KMS-11 (cell line): ENCODE data around the gene PACS1.

Experiments
- H2AFZ ChIP-seq: fragments of 200-600 bp; sonication (generic); 2 replicates; pipeline ENCODE4 v1.6.1; 2016; ENCODE audit warnings: antibody characterized with exemption, mixed run types, low read depth
- H3K27ac ChIP-seq: fragments of 200-600 bp; sonication (generic); 2 replicates; pipeline ENCODE4 v1.6.1; 2016; ENCODE audit warnings: mild to moderate bottlenecking, mixed run types
- H3K27me3 ChIP-seq: fragments of 200-600 bp; sonication (generic); 2 replicates; pipeline ENCODE4 v1.6.1; 2017; ENCODE audit warnings: mild to moderate bottlenecking, low read depth, mixed run types, moderate library complexity; ENCODE audit not compliant: insufficient read depth
- H3K36me3 ChIP-seq: fragments of 200-600 bp; sonication (generic); 2 replicates; pipeline ENCODE4 v1.6.1; 2017; ENCODE audit warnings: mild to moderate bottlenecking, mixed run types; ENCODE audit not compliant: insufficient read depth
- H3K4me1 ChIP-seq: fragments of 200-600 bp; sonication (generic); 2 replicates; pipeline ENCODE4 v1.6.1; 2016; ENCODE audit warnings: mild to moderate bottlenecking, low read depth, mixed run types; ENCODE audit not compliant: poor library complexity, severe bottlenecking
- H3K4me2 ChIP-seq: fragments of 200-600 bp; sonication (generic); 2 replicates; pipeline ENCODE4 v1.7.0; 2016; ENCODE audit warnings: mild to moderate bottlenecking, mixed run types
- H3K4me3 ChIP-seq: fragments of 200-600 bp; sonication (generic); IDR thresholded peaks from 2 replicates; pipeline ENCODE4 v1.6.1; 2017; ENCODE audit warnings: low read depth, low read length, mixed read lengths; ENCODE audit not compliant: insufficient read depth
- H3K79me2 ChIP-seq: fragments of 200-600 bp; sonication (generic); 2 replicates; pipeline ENCODE4 v1.6.1; 2016; ENCODE audit warnings: low read depth, mixed run types; ENCODE audit not compliant: insufficient read depth
- H3K9ac ChIP-seq: fragments of 200-600 bp; sonication (generic); 2 replicates; pipeline ENCODE4 v1.6.1; 2016; ENCODE audit warnings: mild to moderate bottlenecking, mixed run types
- H4K20me1 ChIP-seq: fragments of 200-600 bp; sonication (generic); 2 replicates; pipeline ENCODE4 v1.6.1; 2016; ENCODE audit warnings: mild to moderate bottlenecking, mixed run types; ENCODE audit not compliant: insufficient read depth
- TF ChIP-seq, protein P1 (sequence below): fragments of 200-600 bp; sonication (generic); conservative IDR thresholded peaks from 2 replicates; pipeline ENCODE4 v1.6.1; 2017; ENCODE audit warnings: low read depth, mild to moderate bottlenecking, antibody characterized with exemption, low read length, moderate library complexity, mixed read lengths

PACS1 gene

DNA sequence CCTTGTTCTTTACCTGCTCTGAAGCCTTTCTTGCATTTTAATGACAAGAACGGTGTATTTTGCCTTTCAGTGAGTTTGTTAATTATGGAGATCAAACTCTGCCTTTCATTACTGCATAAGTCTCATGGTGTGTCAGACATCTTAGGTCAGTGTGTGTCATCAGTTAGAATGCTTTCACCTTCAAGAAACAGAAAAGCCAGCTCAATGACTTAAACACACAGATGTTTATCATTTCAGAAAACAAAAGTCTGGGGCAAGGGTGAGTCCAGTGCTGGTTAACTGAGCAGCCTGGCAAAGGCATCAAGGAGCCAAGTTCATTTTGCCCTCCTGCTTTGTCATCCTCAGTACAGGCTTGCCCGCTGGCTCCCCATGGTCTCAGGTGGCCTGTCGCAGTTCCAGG is 54.5 kb downstream of the PACS1 start:
- H3K9ac ChIP-seq, result no peak overlapping the region
- 0 out of 2 replicates have a peak, but pooled peaks cover 3% of the 10 kb centered on the region for H4K20me1 ChIP-seq
- no peak overlapping the region for H3K4me2 ChIP-seq
- H3K79me2 ChIP-seq, result peaks cover 13% of the 10 kb centered on the region; the same call in 1 of the 2 replicates
- H3K4me1 ChIP-seq, result peaks cover 31% of the 10 kb centered on the region
- H3K4me3 ChIP-seq, result no peak overlapping the region
- H3K27ac ChIP-seq, result no peak overlapping the region
- TF ChIP-seq, protein P1, sequence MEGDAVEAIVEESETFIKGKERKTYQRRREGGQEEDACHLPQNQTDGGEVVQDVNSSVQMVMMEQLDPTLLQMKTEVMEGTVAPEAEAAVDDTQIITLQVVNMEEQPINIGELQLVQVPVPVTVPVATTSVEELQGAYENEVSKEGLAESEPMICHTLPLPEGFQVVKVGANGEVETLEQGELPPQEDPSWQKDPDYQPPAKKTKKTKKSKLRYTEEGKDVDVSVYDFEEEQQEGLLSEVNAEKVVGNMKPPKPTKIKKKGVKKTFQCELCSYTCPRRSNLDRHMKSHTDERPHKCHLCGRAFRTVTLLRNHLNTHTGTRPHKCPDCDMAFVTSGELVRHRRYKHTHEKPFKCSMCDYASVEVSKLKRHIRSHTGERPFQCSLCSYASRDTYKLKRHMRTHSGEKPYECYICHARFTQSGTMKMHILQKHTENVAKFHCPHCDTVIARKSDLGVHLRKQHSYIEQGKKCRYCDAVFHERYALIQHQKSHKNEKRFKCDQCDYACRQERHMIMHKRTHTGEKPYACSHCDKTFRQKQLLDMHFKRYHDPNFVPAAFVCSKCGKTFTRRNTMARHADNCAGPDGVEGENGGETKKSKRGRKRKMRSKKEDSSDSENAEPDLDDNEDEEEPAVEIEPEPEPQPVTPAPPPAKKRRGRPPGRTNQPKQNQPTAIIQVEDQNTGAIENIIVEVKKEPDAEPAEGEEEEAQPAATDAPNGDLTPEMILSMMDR, result no peak
- H3K27me3 ChIP-seq, result no peaks in the 10 kb centered on the region
- no peak overlapping the region for H2AFZ ChIP-seq
- no peaks in the 10 kb centered on the region for H3K36me3 ChIP-seq

DNA sequence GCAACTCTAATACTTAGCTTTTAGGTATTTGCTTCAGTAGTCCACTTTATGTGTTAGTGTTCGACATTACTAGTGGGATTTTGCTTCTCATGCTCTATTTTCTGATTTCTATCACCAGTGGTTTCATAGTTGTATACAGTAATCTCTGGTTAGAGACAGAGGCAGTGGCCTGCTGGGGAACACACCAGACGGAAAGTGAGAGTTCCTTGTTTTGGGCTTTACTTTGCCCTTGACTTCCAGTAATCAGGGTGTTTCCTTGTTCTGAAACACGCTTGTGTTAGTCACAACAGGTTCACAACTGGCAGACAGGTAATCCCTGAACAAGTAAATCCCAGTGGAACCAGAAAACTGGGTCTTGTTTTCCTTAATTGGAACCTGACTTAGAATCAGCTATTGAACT is 56.0 kb downstream of the PACS1 start:
- peak overlapping the region; percentile 14; the same call in 1 of the 2 replicates for H3K27ac ChIP-seq
- H3K27me3 ChIP-seq, result no peaks in the 10 kb centered on the region
- H3K4me3 ChIP-seq, result no peak overlapping the region
- peak overlapping the region; percentile 25; the same call in 1 of the 2 replicates for H3K4me2 ChIP-seq
- TF ChIP-seq, protein P1, result no peak
- H3K9ac ChIP-seq, result no peak overlapping the region
- H4K20me1 ChIP-seq, result no peaks in the 10 kb centered on the region
- no peak overlapping the region for H2AFZ ChIP-seq
- H3K36me3 ChIP-seq, result no peaks in the 10 kb centered on the region
- peaks cover 13% of the 10 kb centered on the region; the same call in 1 of the 2 replicates for H3K79me2 ChIP-seq
- H3K4me1 ChIP-seq, result peaks cover 40% of the 10 kb centered on the region

DNA sequence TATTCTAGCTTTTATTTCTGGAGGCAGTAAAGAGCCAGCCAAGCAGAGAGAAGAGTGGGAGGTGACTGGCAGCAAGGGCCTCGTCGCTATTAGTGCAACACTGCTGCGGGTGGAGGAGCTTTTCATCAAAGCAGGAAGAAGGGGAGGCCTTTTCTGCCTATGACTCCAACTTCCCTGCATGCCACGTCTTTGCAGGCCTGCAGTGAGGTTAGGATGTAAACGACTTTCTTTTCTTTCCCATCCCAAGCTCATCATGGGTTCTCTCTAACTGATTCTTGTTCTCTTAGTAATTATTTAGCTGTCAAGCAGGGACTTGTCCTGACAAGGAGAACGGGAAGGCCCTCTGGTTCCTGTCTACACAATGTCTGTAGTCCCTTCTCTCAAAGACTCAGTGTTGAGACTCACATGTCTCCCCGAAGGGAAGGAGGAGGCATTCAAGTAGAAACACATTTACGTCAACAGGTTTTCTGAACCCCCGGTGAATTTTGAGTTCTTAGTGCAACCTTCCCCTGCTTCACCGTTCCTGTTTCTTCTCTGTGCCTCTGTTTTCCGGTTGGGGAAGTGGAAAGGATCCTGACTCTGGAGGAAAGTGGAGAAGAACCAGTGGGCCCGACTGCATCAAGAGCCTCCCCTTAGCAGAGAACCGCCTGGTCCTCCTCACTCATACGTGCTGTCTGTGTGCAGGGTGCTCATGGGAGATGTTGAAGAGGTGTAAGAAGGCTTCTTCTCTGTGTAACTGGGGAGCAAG is 56.9 kb downstream of the PACS1 start:
- H3K4me2 ChIP-seq, result no peak overlapping the region
- TF ChIP-seq, protein P1, result no peak
- H3K9ac ChIP-seq, result no peak overlapping the region
- no peaks in the 10 kb centered on the region for H3K27me3 ChIP-seq
- no peak overlapping the region for H2AFZ ChIP-seq
- H3K36me3 ChIP-seq, result no peaks in the 10 kb centered on the region
- H3K4me1 ChIP-seq, result peaks cover 43% of the 10 kb centered on the region
- no peak overlapping the region for H3K4me3 ChIP-seq
- peaks cover 13% of the 10 kb centered on the region; the same call in 1 of the 2 replicates for H3K79me2 ChIP-seq
- H3K27ac ChIP-seq, result no peak overlapping the region
- no peaks in the 10 kb centered on the region for H4K20me1 ChIP-seq

DNA sequence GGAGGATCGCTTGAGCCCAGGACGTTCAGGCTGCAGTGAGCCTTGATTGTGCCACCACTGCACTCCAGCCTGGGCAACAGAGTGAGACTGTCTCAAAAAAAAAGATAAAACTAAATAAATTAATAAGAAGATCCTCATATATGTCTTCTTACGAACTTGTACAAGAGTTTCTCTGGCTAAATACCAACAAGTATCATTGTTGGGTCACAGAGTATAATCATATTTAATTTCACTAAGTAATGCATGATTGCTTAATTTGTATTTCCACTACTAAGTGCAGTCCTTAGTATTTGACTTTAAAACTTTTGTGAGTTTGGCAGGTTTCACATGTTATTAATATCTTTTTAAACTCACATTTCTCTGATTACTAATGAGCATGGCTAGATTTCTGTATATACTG is 60.9 kb downstream of the PACS1 start:
- peaks cover 47% of the 10 kb centered on the region for H3K4me1 ChIP-seq
- H3K27me3 ChIP-seq, result no peaks in the 10 kb centered on the region
- H3K79me2 ChIP-seq, result peaks cover 11% of the 10 kb centered on the region; the same call in 1 of the 2 replicates
- no peaks in the 10 kb centered on the region for H4K20me1 ChIP-seq
- no peak overlapping the region for H3K27ac ChIP-seq
- no peaks in the 10 kb centered on the region for H3K36me3 ChIP-seq
- no peak overlapping the region for H3K4me2 ChIP-seq
- TF ChIP-seq, protein P1, result no peak
- H3K4me3 ChIP-seq, result no peak overlapping the region
- no peak overlapping the region for H3K9ac ChIP-seq
- H2AFZ ChIP-seq, result no peak overlapping the region
